WTC11 (cell line): ENCODE measurements around the gene ABI3. TPM values are rescaled to one million over a fixed set of nuclear protein-coding genes. Genes with fewer than 3 reads are reported as not detected.

Experiments used
- ATAC-seq: fragments of 200-7000 bp; cut with Tn5 transposase; 2 replicates; pipeline ENCODE4 v1.10.0; 2021; ENCODE audit warnings: mild to moderate bottlenecking, moderate library complexity
- CTCF ChIA-PET: fragments of 300-600 bp; sonication (Branson Sonifier 250); formaldehyde crosslinking; loops from one replicate; lab custom pipeline; 2021; ENCODE audit warnings: antibody characterized with exemption; lab: Charles Lee
- POLR2A ChIA-PET: fragments of 350-600 bp; sonication (Branson Sonifier 250); formaldehyde crosslinking; loops from one replicate; lab custom pipeline; 2021; ENCODE audit warnings: antibody characterized with exemption; lab: Charles Lee
- DNase-seq: peaks from one replicate; pipeline ENCODE4 v3.0.0; 2021; ENCODE audit warnings: low spot score
- H3K27ac Mint-ChIP-seq: 2 replicates; pipeline ENCODE4 v1.8.0; 2021; ENCODE audit warnings: mixed read lengths
- H3K27me3 Mint-ChIP-seq: 2 replicates; pipeline ENCODE4 v1.8.0; 2021; ENCODE audit warnings: low read depth, mild to moderate bottlenecking, moderate library complexity, mixed read lengths
- H3K36me3 Mint-ChIP-seq: 2 replicates; pipeline ENCODE4 v1.8.0; 2021; ENCODE audit warnings: mixed read lengths
- H3K4me1 Mint-ChIP-seq: 2 replicates; pipeline ENCODE4 v1.8.0; 2022; ENCODE audit warnings: mixed read lengths
- H3K4me3 Mint-ChIP-seq: 2 replicates; pipeline ENCODE4 v1.8.0; 2021; ENCODE audit warnings: mild to moderate bottlenecking, moderate library complexity, mixed read lengths
- H3K9me3 Mint-ChIP-seq: 2 replicates; pipeline ENCODE4 v1.8.0; 2021; ENCODE audit warnings: mixed read lengths
- CREB1 ChIP-seq: sonication (generic); formaldehyde crosslinking; IDR thresholded peaks from 2 replicates; pipeline ENCODE4 v1.8.0; 2023; ENCODE audit warnings: mild to moderate bottlenecking, missing genetic modification reagents
- E2F5 ChIP-seq: sonication (generic); formaldehyde crosslinking; IDR thresholded peaks from 2 replicates; pipeline ENCODE4 v1.8.1; 2022; ENCODE audit warnings: mild to moderate bottlenecking, moderate library complexity, missing genetic modification reagents
- ETV6 ChIP-seq: sonication (generic); formaldehyde crosslinking; IDR thresholded peaks from 2 replicates; pipeline ENCODE4 v1.8.1; 2022; ENCODE audit warnings: mild to moderate bottlenecking, missing genetic modification reagents
- FOXJ3 ChIP-seq: sonication (generic); formaldehyde crosslinking; IDR thresholded peaks from 2 replicates; pipeline ENCODE4 v1.9.0; 2021; ENCODE audit warnings: missing genetic modification reagents, mild to moderate bottlenecking, borderline replicate concordance
- GABPB1 ChIP-seq: sonication (generic); formaldehyde crosslinking; IDR thresholded peaks from 2 replicates; pipeline ENCODE4 v1.8.1; 2023; ENCODE audit warnings: mild to moderate bottlenecking, missing genetic modification reagents
- GTF2I ChIP-seq: fragments of 250-450 bp; sonication (Bioruptor Pico); conservative IDR thresholded peaks from 2 replicates; pipeline ENCODE4 v1.4.0; 2021; ENCODE audit warnings: mild to moderate bottlenecking
- JUN ChIP-seq: sonication (generic); formaldehyde crosslinking; IDR thresholded peaks from 2 replicates; pipeline ENCODE4 v1.8.0; 2023; ENCODE audit warnings: mild to moderate bottlenecking, missing genetic modification reagents
- MXD4 ChIP-seq: fragments of 250-450 bp; sonication (Bioruptor Pico); IDR thresholded peaks from 2 replicates; pipeline ENCODE4 v1.8.0; 2021; ENCODE audit warnings: mild to moderate bottlenecking, moderate library complexity, borderline replicate concordance
- MYBL2 ChIP-seq: sonication (generic); formaldehyde crosslinking; IDR thresholded peaks from 2 replicates; pipeline ENCODE4 v1.8.1; 2023; ENCODE audit warnings: mild to moderate bottlenecking, moderate library complexity, missing genetic modification reagents
- NR1H2 ChIP-seq: sonication (generic); formaldehyde crosslinking; IDR thresholded peaks from 2 replicates; pipeline ENCODE4 v1.9.0; 2021; ENCODE audit warnings: mild to moderate bottlenecking, moderate library complexity, missing genetic modification reagents
- SOX15 ChIP-seq: fragments of 250-450 bp; sonication (Bioruptor Pico); IDR thresholded peaks from 2 replicates; pipeline ENCODE4 v1.9.0; 2021; ENCODE audit warnings: mild to moderate bottlenecking
- ZBTB21 ChIP-seq: sonication (generic); formaldehyde crosslinking; IDR thresholded peaks from 2 replicates; pipeline ENCODE4 v1.8.1; 2023; ENCODE audit warnings: mild to moderate bottlenecking, missing genetic modification reagents, borderline replicate concordance
- ZBTB43 ChIP-seq: sonication (generic); formaldehyde crosslinking; IDR thresholded peaks from 2 replicates; pipeline ENCODE4 v1.8.1; 2023; ENCODE audit warnings: mild to moderate bottlenecking, missing genetic modification reagents
- ZNF219 ChIP-seq: sonication (generic); formaldehyde crosslinking; IDR thresholded peaks from 2 replicates; pipeline ENCODE4 v1.8.0; 2023; ENCODE audit warnings: missing genetic modification reagents, mild to moderate bottlenecking, borderline replicate concordance
- ZNF396 ChIP-seq: fragments of 250-450 bp; sonication (Bioruptor Pico); IDR thresholded peaks from 2 replicates; pipeline ENCODE4 v1.8.0; 2021; ENCODE audit warnings: mild to moderate bottlenecking, moderate library complexity, borderline replicate concordance
- ZSCAN18 ChIP-seq: fragments of 250-450 bp; sonication (Bioruptor Pico); IDR thresholded peaks from 2 replicates; pipeline ENCODE4 v2.1.2; 2022; ENCODE audit warnings: mild to moderate bottlenecking, moderate library complexity
- total RNA-seq: library from RNA; stranded (reverse); gene quantifications from 3 replicates; pipeline ENCODE4 v1.2.3, GENCODE V29; 2021
- TF ChIP-seq, protein P1 (sequence below): sonication (generic); formaldehyde crosslinking; IDR thresholded peaks from 2 replicates; pipeline ENCODE4 v1.8.0; 2023; ENCODE audit warnings: missing genetic modification reagents
- TF ChIP-seq, protein P2 (sequence below): sonication (generic); formaldehyde crosslinking; IDR thresholded peaks from 2 replicates; pipeline ENCODE4 v1.8.1; 2023; ENCODE audit warnings: mild to moderate bottlenecking, moderate library complexity, missing genetic modification reagents
- TF ChIP-seq, protein P3 (sequence below): fragments of 250-450 bp; sonication (Bioruptor Pico); IDR thresholded peaks from 2 replicates; pipeline ENCODE4 v1.8.0; 2021; ENCODE audit warnings: mild to moderate bottlenecking
- TF ChIP-seq, protein P4 (sequence below): sonication (generic); formaldehyde crosslinking; IDR thresholded peaks from 2 replicates; pipeline ENCODE4 v1.8.1; 2022; ENCODE audit warnings: low read depth, mild to moderate bottlenecking, moderate library complexity, missing genetic modification reagents, borderline replicate concordance
- TF ChIP-seq, protein P5 (sequence below): sonication (generic); formaldehyde crosslinking; IDR thresholded peaks from 2 replicates; pipeline ENCODE4 v1.8.1; 2023; ENCODE audit warnings: mild to moderate bottlenecking, missing genetic modification reagents
- TF ChIP-seq, protein P6 (sequence below): sonication (generic); formaldehyde crosslinking; IDR thresholded peaks from 2 replicates; pipeline ENCODE4 v1.8.0; 2022; ENCODE audit warnings: mild to moderate bottlenecking, missing genetic modification reagents

Gene ABI3
- total RNA-seq, 1 experiment from 2014 or later = 1.5 TPM

DNA sequence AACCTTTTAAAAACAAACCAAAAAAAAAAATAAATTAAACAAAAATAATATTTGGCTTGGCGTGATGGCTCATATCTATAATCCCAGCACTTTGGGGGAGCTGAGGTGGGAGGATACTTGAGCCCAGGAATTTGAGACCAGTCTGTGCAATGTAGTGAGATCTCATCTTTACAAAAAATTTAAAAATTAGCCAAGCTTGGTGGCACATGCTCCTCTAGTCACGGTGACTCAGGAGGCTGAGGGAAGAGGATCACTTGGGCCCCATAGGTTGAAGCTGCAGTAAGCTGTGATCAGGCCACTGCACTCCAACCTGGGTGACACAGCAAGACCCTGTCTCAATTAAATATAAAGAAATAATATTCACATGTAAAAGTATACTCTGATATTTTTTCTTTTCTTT, 12.3 kb upstream of the ABI3 start:
- Mint-ChIP-seq H3K27me3 (peaks cover 4% of the 10 kb centered on the region), H3K36me3 (no peaks in the 10 kb centered on the region), H3K4me1 (peaks cover 7% of the 10 kb centered on the region), H3K9me3 (no peaks in the 10 kb centered on the region), H3K27ac (no peak overlapping the region), H3K4me3 (no peak overlapping the region)
- CTCF ChIA-PET = interaction anchor here (1.1 to 2.0 kb wide), 2 partner anchors 18 to 29 kb away, joined by 5 to 7 read pairs; no protein-coding TSS in a partner anchor
- no peak for ATAC-seq
- DNase-seq = no peak
- POLR2A ChIA-PET = no interaction called here
- TF ChIP-seq GABPB1 (CRISPR knock-in tag) (no peak), ETV6 (CRISPR knock-in tag) (no peak), ZBTB21 (no peak), ZSCAN18 (no peak), MXD4 (CRISPR knock-in tag) (no peak), SOX15 (CRISPR knock-in tag) (no peak), ZNF396 (CRISPR knock-in tag) (no peak)
- TF ChIP-seq, protein P1, sequence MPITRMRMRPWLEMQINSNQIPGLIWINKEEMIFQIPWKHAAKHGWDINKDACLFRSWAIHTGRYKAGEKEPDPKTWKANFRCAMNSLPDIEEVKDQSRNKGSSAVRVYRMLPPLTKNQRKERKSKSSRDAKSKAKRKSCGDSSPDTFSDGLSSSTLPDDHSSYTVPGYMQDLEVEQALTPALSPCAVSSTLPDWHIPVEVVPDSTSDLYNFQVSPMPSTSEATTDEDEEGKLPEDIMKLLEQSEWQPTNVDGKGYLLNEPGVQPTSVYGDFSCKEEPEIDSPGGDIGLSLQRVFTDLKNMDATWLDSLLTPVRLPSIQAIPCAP (CRISPR knock-in tag) = no peak
- TF ChIP-seq, protein P2, sequence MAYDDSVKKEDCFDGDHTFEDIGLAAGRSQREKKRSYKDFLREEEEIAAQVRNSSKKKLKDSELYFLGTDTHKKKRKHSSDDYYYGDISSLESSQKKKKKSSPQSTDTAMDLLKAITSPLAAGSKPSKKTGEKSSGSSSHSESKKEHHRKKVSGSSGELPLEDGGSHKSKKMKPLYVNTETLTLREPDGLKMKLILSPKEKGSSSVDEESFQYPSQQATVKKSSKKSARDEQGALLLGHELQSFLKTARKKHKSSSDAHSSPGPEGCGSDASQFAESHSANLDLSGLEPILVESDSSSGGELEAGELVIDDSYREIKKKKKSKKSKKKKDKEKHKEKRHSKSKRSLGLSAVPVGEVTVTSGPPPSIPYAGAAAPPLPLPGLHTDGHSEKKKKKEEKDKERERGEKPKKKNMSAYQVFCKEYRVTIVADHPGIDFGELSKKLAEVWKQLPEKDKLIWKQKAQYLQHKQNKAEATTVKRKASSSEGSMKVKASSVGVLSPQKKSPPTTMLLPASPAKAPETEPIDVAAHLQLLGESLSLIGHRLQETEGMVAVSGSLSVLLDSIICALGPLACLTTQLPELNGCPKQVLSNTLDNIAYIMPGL (CRISPR knock-in tag) = no peak

DNA sequence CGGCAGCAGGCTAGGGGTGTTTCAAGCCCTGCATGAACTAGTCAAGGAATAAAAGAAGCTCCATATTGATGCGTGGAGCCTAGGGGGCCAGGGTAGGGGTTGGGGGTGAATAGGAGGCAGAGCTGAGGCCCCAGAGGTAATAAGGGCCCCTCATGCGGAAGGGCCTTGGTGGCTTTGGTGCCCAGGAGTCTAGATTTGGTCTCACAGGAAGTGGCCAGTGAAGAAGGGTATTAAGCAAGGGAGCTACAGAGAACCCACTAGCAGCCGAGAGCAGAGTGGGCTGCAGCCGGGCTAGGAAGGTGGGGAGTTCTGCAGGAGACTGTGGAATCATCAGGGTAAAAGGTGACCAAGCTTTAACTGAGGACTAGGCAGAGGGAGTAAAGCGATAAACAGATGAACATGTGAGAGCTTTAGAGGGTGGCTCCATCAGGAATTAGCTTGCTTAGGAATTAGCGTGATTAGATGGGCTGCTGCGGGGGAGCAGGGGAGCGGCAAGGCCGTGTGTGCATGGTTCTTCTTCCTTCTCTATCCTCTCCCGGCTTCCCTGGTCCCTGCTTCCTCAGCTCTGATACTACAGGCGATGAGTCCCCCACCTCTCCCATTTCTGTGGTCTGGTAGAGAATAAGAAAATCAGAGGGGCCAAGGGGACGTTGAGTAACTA, 10.0 kb upstream of the ABI3 start:
- Mint-ChIP-seq H3K27ac (no peak overlapping the region), H3K36me3 (no peaks in the 10 kb centered on the region)
- TF ChIP-seq ZBTB43 (no peak), JUN (CRISPR knock-in tag) (no peak), ZSCAN18 (no peak), GTF2I (CRISPR knock-in tag) (no peak), NR1H2 (CRISPR knock-in tag) (no peak), FOXJ3 (no peak), E2F5 (no peak), CREB1 (no peak), ZNF219 (CRISPR knock-in tag) (no peak), MYBL2 (no peak)
- TF ChIP-seq, protein P3, sequence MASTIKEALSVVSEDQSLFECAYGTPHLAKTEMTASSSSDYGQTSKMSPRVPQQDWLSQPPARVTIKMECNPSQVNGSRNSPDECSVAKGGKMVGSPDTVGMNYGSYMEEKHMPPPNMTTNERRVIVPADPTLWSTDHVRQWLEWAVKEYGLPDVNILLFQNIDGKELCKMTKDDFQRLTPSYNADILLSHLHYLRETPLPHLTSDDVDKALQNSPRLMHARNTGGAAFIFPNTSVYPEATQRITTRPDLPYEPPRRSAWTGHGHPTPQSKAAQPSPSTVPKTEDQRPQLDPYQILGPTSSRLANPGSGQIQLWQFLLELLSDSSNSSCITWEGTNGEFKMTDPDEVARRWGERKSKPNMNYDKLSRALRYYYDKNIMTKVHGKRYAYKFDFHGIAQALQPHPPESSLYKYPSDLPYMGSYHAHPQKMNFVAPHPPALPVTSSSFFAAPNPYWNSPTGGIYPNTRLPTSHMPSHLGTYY = no peak
- TF ChIP-seq, protein P4, sequence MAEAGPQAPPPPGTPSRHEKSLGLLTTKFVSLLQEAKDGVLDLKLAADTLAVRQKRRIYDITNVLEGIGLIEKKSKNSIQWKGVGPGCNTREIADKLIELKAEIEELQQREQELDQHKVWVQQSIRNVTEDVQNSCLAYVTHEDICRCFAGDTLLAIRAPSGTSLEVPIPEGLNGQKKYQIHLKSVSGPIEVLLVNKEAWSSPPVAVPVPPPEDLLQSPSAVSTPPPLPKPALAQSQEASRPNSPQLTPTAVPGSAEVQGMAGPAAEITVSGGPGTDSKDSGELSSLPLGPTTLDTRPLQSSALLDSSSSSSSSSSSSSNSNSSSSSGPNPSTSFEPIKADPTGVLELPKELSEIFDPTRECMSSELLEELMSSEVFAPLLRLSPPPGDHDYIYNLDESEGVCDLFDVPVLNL = no peak
- TF ChIP-seq, protein P5, sequence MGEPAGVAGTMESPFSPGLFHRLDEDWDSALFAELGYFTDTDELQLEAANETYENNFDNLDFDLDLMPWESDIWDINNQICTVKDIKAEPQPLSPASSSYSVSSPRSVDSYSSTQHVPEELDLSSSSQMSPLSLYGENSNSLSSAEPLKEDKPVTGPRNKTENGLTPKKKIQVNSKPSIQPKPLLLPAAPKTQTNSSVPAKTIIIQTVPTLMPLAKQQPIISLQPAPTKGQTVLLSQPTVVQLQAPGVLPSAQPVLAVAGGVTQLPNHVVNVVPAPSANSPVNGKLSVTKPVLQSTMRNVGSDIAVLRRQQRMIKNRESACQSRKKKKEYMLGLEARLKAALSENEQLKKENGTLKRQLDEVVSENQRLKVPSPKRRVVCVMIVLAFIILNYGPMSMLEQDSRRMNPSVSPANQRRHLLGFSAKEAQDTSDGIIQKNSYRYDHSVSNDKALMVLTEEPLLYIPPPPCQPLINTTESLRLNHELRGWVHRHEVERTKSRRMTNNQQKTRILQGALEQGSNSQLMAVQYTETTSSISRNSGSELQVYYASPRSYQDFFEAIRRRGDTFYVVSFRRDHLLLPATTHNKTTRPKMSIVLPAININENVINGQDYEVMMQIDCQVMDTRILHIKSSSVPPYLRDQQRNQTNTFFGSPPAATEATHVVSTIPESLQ = no peak
- TF ChIP-seq, protein P6, sequence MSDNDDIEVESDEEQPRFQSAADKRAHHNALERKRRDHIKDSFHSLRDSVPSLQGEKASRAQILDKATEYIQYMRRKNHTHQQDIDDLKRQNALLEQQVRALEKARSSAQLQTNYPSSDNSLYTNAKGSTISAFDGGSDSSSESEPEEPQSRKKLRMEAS (CRISPR knock-in tag) = no peak

More for the DNA sequence above, 10.0 kb upstream of the ABI3 start:
- H3K27me3 Mint-ChIP-seq = peaks cover 11% of the 10 kb centered on the region
- ATAC-seq = no peak
- ChIA-PET CTCF (interaction anchor here (0.9 to 1.3 kb wide), 2 partner anchors 24 to 25 kb away, joined by 4 to 6 read pairs; no protein-coding TSS in a partner anchor), POLR2A (no interaction called here)
- no peak overlapping the region for H3K4me3 Mint-ChIP-seq
- no peaks in the 10 kb centered on the region for H3K4me1 Mint-ChIP-seq
- no peaks in the 10 kb centered on the region for H3K9me3 Mint-ChIP-seq
- DNase-seq = no peak
